ENCODE measurements around the gene ZP3.
"Not testable (repeated sequence)": the region's sequence is repeated elsewhere in the genome, so short reads cannot be mapped to it uniquely, and the experiment has no call there.

The ZP3 gene

GRCh38 chr7:76390092-76390491 lies 34.7 kb upstream of the ZP3 start:
- H3K27ac ChIP-seq: no peak overlapping the region
- TF ChIP-seq, protein P1, sequence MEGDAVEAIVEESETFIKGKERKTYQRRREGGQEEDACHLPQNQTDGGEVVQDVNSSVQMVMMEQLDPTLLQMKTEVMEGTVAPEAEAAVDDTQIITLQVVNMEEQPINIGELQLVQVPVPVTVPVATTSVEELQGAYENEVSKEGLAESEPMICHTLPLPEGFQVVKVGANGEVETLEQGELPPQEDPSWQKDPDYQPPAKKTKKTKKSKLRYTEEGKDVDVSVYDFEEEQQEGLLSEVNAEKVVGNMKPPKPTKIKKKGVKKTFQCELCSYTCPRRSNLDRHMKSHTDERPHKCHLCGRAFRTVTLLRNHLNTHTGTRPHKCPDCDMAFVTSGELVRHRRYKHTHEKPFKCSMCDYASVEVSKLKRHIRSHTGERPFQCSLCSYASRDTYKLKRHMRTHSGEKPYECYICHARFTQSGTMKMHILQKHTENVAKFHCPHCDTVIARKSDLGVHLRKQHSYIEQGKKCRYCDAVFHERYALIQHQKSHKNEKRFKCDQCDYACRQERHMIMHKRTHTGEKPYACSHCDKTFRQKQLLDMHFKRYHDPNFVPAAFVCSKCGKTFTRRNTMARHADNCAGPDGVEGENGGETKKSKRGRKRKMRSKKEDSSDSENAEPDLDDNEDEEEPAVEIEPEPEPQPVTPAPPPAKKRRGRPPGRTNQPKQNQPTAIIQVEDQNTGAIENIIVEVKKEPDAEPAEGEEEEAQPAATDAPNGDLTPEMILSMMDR (conservative IDR thresholded peaks at IDR 0.05): no peak

- TF ChIP-seq, protein P1 (conservative IDR thresholded peaks at IDR 0.05): no peak
- H3K27ac ChIP-seq: peak overlapping the region; percentile 94
These were observed 32.1 kb upstream of the ZP3 start for GRCh38 chr7:76392531-76393115.

DNA sequence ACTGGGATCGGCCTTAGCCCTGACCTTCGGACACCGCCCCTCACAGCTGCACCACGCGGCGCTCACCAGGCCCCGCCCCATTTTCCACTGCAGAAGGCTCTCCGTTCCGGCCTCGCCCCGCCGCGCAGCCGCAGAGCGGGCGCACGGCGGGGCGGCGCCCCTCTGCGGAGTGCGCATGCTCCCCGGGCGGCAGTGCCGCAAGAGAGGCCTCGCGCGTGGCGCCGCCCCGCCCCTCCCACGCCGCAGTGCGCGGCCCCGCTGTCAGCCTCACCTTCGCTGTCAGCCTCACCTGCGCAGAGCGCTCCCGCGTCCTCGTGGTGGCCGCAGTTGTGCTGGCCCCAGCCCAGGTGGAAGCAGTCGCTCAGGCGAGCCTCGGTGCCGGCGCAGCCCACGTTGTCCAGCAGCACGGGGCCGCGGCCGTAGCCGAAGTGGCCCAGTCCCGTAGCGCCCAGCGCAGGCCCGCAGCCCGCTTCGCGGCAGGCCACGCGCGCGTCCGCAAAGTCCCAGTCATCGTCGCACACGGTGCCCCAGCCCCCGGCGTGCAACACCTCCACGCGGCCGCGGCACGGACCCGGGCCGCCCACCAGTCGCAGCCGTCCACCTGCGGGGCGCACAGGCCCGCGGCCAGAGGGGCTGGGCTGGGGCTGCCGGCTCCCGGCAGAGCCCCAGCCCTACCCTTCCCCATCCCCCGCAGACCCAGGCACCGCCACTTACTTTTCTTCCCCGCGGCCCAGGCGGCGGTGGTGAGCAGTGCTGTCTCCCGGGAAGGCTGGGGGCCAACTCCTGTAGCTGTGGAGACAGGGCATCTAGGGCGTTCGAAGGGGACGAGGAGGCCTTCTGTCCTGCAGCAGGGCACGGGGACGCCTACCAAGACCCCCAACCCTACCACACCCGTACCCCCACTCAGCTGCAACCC lies 31.4 kb upstream of the ZP3 start:
- H3K27ac ChIP-seq: peak overlapping the region; percentile 94
- TF ChIP-seq, protein P1 (conservative IDR thresholded peaks at IDR 0.05): no peak

GRCh38 chr7:76394957-76395356 lies 29.8 kb upstream of the ZP3 start:
- no peak overlapping the region for H3K27ac ChIP-seq
- TF ChIP-seq, protein P1 (conservative IDR thresholded peaks at IDR 0.05): no peak

GRCh38 chr7:76395605-76395964 lies 29.2 kb upstream of the ZP3 start:
- H3K27ac ChIP-seq: not testable (repeated sequence)

- no peak overlapping the region for H3K27ac ChIP-seq
These were observed 28.6 kb upstream of the ZP3 start for GRCh38 chr7:76395965-76396726.

GRCh38 chr7:76396864-76397263 lies 27.9 kb upstream of the ZP3 start:
- TF ChIP-seq, protein P1 (conservative IDR thresholded peaks at IDR 0.05): no peak
- no peak overlapping the region for H3K27ac ChIP-seq

More at GRCh38 chr7:76395965-76396726, 28.6 kb upstream of the ZP3 start:
- TF ChIP-seq, protein P1 (conservative IDR thresholded peaks at IDR 0.05): no peak
